GM19455 (cell line): ENCODE results near the gene CCDC146.

Source experiments
- ATAC-seq: cut with Tn5 transposase; IDR thresholded peaks from one replicate; pipeline ENCODE4 v1.9.1; 2021; ENCODE audit not compliant: unreplicated experiment

The CCDC146 gene

GRCh38 chr7:77281780-77282478 lies 159.5 kb downstream of the CCDC146 start:
- no peak for ATAC-seq

DNA sequence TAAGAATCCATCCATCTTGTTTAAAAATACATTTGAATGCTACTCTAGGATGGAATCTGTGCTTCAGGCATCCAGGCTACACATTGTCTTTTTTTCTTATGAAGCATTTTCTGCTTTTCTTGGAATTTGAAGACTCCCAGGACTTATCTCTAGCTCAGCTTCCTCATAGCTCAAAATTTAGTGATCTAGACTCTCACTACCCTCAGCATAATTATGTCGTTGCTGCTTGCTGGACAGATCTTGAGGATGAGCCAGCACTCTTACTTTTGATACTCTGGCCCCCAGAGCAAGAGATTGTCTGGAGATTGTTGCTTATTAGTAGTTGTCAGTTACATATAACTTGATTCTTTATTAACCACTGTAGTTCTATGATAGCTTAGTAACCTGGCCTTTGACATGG lies 160.5 kb downstream of the CCDC146 start:
- no peak for ATAC-seq

DNA sequence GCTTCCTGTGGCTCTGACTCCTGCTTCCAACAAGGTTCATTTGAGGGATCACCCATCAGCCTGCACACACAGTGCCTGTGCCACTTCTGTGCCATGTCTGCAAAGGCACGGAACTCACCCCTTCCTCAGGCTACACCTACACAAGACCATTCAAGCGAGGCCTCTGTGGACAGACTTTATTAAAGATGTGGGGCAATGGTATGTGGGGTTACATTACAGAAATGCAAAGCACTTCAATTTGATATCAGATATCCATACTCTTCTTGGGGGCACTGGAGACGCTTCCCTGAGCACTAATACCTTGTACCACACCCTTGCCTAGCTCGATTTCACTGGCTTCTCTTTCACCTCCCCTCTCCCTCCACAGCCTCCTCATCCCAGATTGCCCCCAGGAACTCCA lies 161.6 kb downstream of the CCDC146 start:
- no peak for ATAC-seq

- ATAC-seq, result no peak
Observed at GRCh38 chr7:77284616-77285015, 162.2 kb downstream of the CCDC146 start.

DNA sequence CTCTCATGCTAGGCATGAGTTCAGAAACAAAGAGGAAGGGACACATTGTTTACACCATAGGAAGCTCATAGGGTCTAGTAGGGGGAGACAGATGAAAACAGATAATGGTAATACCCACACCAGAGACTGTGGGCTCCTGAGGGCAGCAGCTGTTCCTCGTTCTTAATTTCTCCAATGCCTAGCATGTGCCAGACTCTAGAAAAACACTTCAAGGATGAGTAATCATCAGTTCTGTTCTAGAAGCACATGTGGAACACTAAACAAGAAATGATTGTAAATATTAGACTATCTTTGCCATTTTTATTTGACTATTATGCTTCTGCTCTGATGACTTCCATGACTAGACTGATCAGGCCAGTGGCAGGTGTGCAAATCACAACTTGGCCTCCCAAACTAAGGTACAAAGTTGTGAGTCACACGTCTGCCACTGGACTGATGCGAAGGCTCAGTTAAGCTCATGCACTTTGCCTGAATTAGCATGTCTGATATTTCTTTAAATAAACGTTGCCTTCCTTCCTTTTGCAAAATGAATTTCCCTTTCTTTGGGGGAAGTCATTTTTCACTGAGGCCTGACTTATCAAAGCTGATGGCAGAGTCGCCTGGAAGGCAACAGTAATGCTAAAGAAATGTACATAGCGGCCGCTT lies 166.4 kb downstream of the CCDC146 start:
- no peak for ATAC-seq

GRCh38 chr7:77289387-77289786 lies 167.0 kb downstream of the CCDC146 start:
- ATAC-seq, result no peak

DNA sequence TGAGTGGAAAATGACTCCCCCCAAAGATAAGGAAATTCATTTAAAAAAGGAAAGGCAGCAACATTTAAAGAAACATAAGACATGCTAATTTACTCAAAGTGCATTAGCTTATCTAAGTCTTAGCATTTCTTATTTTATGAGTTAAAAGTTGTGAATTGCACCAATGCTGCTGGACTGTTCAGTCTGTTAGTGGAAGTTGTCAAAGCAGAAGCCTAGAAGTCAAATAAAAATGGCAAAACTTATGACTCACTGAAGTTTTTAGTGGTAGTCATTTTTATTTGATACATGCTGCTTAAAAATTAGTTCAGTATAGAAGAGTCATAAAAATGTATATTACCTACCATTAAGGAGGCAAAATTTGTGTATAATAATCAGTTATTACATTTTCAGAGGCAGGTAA lies 168.0 kb downstream of the CCDC146 start:
- ATAC-seq, result no peak

DNA sequence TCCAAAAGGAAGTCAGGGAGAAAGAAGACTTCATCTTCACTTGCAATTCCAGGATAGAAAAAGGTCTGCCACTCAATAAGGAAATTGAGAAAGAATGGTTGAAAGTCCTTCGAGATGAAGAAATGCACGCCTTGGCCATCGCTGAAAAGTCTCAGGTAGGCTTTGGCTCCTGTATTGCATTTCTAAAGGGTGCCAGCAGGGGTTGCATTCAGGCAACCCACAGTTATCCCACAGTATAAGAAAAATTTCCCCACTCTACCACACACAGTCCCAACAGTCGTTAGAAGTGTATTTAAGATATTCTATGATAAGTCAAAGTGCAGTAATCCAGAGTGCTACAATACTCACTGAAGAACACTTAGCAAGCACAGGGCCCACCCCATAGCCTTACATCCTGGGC lies 170.6 kb downstream of the CCDC146 start:
- no peak for ATAC-seq

DNA sequence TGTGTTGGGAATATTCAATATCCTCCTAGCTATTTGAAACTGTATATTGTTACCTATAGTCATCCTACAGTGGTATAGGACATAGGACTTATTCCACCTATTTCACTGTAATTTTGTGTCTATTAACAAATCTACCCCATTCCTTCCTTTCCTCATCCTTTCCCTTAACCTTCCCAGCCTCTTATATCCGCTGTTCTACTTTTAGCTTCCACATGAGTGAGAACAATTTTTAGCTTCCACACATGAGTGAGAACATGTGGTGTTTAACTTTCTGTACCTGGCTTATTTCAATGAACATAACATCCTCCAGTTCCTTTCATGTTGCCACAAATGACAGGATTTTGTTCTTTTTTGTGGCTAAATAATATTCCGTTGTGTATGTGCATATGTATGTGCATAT lies 173.1 kb downstream of the CCDC146 start:
- no peak for ATAC-seq

DNA sequence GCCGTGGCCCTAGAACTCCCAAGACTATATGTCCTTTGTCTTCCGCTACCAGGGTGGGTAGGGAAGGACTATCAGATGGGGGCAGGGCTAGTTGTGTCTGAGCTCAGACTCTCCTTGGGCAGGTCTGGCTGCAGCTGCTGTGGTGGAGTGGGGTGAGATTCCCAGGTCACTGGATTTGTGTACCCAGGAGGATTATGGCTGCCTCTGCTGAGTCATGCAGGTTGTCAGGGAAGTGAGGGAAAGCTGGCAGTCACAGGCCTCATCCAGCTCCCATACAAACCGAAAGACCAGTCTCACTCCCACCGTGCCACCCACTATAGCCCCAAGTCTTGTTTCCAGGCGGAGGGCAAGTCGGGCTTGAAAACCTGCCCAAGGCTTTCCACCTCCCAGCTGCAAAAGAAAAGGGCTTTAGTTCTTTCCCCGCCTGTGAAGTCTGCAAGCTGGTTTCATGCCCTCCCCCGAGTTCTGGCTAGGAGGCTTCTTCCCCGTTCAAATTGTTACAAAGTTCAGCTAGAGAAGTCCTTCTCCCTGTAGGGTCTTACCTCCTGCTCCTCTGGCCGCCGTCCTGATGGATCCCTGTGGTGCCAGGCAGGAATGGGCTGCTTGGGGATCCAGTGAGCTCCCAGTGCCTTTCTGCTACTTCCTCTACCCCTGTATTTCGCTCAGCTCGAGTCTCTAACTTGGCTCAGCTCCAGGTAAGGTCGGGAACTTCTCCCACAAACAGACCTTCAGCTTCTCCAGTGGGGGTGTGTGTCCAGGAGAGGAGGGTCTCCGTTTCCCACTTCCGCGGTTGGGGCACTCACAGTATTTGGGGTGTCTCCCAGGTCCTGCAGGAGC lies 184.0 kb downstream of the CCDC146 start:
- ATAC-seq, result no peak

DNA sequence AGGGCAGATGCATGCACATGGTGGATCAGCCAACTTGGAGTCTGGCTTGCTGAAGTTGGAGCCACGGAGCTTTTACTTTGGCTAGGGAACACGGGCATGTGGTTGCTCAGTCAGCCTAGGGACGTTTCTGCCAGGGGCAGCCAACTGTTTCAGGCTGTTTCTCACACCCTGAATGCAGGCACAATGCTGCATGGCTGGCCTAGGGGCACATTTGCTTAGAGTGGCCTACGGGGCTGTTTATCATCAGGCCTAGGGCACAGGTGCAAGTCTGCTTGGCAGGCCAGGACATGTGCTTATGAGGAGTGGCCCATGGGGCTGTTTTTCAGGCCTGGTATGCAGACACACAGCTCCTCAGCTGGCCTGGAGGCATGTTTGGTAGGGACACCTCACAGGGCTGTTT lies 186.4 kb downstream of the CCDC146 start:
- ATAC-seq, result no peak

GRCh38 chr7:77309714-77310220 lies 187.4 kb downstream of the CCDC146 start:
- ATAC-seq, result no peak

GRCh38 chr7:77310982-77311381 lies 188.6 kb downstream of the CCDC146 start:
- ATAC-seq, result no peak

DNA sequence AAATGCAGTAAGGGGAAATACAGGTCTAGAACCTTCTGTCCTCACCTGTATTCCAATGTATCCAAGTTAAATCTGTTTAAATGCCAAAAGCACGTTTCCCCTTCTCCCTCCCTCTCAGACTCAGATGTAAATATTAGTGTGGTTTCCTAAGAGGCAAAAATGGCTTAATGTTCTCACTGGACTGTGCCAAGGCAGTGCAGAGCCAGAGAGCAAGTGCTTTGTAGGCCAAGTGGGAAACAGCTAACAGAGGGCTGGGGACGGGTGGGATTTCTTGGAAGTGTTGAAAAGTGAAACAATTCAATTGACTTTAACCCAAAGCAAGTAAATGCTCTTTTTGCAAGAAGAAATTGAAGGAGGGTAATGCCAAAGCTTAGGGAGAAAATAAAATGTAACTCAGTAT lies 190.7 kb downstream of the CCDC146 start:
- ATAC-seq, result no peak

DNA sequence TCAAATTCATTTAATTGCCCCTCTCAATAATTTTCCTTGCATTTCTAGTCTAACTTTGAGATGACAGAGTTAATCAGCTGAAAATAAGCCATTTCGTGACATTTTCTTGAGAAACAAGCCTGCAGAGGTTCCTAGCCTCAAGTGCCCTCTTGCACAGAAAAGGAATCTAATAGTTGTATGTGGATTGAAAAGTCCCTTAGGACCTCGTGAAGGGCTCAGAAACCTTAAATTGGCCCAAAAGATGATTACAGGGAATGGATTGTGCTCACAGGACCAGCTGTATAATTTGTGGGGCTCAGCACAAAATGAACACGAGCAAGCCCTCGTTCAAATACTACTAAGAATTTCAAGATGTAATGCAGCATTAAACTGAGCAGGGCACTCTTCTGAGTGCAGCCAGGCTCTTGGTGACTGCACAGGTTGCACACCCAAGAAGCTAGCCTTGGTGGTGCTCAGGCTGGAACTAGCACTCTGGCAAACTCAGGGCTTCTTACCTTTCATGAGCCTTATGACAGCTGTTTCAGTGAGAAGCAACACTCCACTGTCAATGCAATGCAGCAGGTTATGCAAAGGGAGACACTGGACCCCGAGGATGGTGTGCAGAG lies 191.6 kb downstream of the CCDC146 start:
- ATAC-seq, result no peak

GRCh38 chr7:77315182-77315591 lies 192.8 kb downstream of the CCDC146 start:
- no peak for ATAC-seq

DNA sequence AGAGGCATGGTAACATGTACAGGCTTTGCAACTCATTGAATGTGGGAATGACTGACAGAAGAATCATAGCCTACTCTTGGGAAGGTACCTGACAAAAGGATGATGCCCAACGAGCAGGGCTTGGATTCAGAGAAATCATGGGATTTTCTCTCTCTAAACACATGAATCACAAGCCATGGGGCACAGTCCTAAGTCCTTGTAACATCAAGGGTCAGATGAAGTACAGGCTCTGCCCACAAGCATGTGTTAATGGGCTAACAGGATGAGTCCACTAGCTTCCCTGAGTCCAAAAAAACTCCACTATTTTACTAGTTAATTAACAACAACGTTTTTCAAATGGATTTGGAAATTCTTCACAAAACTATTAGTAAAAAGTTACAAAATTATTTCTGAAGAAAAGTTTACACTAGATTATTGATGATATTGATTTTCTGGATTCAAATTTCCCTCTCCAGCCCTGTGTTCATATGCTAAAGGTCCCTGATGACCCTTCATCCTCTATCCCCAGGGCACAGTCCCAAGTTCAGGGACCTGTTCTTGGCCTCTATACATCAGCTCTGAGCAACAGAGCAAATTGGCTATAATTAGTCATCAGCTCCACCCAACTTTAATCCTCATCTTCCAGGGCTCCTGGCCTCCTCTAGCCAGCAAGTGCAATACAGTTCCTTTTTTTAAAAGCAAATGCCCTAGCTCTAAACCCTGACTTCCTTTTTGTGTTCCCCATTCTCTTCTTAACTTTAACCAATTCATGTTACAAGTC lies 194.0 kb downstream of the CCDC146 start:
- no peak for ATAC-seq

- ATAC-seq, result no peak
Observed at GRCh38 chr7:77318019-77318418, 195.6 kb downstream of the CCDC146 start.

DNA sequence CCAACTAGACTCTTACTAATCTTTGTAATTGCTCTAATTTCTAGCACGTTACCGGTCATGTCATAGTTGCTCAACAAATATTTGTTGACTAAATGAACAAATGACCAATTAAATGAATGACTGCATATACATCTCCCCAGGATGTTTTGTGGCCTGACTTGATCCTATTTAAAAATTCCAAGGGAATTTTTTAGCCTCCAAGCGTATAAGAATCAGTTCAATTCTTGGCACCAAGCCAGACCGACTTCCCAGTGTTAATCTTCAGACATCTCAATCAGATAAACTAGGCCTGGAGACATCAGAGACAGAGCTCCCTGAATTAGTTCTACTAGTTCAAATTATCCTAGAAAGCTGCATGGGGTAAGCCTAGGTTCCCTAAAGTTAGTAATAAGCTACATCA lies 197.7 kb downstream of the CCDC146 start:
- no peak for ATAC-seq

DNA sequence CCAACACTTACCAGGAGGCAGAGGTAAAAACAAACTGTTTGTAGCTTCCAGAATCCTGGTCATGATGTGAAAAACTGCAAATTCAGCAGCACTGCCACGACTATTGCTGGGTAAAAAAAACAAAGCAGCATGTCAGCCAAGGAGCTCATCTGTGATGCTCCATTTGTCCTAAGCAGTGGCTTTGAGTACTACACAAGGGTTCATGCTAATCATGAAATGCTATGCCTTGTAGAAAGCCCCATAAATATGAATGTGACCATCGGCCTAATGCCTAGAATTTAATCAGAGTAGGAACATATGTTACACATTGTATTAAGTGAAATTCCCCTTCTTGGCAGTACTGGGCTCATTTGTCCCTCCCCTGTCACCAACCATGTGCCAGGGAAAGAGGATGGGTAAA lies 198.3 kb downstream of the CCDC146 start:
- no peak for ATAC-seq

DNA sequence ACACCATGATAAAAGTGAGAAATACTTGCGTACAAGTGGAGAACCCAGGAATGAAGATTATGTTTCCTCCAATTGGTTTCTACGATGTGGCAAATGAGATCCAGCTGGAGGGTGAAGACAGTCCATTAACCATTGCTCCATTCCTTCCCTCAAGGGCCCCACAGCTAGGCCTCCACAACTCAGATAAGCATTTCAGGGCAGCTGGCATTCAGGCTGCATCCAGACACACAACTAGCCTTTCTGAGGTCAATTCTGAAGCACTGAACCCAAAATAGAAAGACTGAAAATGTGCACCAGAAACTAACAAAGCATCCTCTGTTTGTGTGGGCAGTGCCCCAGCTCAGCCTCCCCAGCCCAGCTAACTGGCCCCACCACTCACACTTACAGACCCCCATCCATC lies 198.9 kb downstream of the CCDC146 start:
- ATAC-seq, result no peak
